Activated CD8-positive, alpha-beta memory T cell treated with anti-CD3 and anti-CD28 coated beads for 48 hours (primary cell): ENCODE measurements around the gene NFATC4.

ENCODE experiments used
- DNase-seq, 3 experiments: peaks; one replicate each; pipeline ENCODE4 v3.0.0-alpha.2; 2020; ENCODE audit warnings: low read depth in 2 of 3, low spot score in 2 of 3

Gene NFATC4

DNA sequence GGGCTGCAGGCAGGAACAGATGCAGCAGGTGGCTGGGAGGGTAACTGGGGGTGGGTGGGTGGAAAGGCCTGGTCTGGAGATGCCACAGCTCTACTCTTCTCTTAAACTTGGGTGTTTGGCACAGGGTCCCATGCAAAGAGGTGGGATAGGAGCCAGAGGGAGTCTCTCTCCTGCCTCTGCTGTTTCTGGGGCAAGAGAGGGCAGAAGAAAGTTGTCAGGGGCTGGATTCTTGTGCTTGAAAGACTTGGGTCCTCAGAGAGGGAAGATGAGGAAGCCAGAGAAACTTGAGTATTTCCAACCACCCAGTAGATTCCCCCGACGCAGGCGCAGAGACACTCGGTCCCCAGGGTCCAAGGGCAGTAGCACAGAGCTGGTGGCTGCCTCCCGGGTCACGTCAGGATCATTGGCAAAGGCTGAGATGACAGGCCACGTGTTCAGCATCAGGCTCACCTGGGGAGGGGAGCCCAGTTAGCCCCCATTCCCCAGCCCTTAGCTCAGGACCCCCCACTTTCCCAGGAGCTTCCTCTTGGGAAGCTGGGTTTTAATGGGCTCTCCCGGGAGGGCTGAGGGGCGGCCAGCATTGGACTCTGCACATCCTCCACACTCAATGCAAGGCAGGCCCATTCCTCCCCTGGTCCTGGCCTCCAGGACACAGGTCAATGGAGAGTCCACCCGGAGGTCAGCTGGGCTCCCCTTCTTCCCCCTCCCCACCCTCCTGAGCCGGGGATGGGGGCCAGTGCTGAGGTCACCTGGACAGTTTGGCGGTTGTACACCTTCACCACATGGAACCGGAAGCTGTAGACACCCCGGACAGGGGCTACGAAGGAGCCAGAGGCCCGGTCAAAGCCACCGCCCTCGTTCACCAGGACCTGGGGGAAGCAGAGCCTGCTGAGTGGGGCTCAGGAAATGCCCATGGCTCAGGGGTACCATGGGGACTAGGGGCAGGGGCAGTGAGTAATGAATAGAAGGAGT is 59.8 kb downstream of the NFATC4 start:
- DNase-seq, result no peak

DNA sequence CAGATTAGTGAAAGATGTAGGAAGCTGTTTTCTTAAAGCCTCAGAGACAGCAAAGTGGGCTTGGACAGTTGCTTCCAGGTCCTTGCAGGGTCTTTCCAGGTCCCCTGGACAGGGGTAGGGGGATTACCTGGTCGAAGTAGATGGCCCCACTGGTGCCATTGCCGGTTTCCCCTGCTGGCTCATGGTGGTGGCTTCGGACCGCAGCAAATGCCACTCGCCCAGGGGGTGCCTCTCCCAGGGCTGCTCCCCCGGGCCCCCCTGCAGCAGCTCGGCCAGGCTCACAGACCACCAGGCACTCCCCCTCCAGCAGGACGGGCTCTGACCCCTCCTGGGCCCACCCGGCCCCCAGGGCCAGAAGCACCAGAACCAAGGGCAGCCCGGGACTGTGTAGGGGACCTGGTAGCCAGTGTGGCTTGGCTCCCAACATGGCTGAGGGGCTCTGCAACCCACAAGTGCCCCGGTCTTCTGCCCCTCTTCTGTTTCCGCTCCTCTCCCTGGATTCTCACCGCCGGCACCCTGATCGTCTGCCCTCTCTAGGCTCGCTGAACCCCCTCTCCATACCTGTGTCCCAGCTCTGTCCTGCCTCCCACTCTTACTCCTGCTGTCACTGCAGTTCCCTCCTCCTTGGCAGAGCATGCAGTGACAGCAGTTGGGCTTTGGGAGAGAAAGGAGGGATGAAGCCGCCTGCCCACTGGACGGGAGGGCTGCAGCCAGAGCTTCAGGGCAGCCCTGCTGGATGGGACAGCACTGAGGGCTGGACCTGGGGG is 60.8 kb downstream of the NFATC4 start:
- no peak for DNase-seq
